ENCODE data around the gene SPEM2.

DNA sequence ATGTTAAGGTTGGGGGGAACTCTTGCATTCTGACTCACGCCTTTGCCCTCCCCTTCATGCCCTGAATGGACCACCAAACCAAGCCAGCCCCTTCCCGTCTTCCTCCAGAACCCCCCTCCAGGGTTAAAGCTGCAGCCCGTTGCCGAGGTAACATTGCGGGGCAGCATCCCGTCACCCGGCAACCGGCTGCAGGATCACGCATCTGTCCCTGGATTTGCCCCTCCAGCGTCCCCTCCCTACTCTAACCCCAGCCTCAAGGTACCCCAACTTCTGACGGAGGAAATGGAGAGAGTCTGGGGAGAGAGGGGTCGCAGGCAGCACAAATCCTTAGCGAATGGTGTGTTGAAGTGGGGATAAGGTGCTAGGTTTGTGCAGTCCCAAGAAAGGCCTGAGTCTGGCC, 18.3 kb upstream of the SPEM2 start:
- TF ChIP-seq, protein P1, sequence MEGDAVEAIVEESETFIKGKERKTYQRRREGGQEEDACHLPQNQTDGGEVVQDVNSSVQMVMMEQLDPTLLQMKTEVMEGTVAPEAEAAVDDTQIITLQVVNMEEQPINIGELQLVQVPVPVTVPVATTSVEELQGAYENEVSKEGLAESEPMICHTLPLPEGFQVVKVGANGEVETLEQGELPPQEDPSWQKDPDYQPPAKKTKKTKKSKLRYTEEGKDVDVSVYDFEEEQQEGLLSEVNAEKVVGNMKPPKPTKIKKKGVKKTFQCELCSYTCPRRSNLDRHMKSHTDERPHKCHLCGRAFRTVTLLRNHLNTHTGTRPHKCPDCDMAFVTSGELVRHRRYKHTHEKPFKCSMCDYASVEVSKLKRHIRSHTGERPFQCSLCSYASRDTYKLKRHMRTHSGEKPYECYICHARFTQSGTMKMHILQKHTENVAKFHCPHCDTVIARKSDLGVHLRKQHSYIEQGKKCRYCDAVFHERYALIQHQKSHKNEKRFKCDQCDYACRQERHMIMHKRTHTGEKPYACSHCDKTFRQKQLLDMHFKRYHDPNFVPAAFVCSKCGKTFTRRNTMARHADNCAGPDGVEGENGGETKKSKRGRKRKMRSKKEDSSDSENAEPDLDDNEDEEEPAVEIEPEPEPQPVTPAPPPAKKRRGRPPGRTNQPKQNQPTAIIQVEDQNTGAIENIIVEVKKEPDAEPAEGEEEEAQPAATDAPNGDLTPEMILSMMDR (IDR thresholded peaks at IDR 0.05) = no peak
- TF ChIP-seq POLR2A (IDR thresholded peaks at IDR 0.05) (no peak), EP300 (IDR thresholded peaks at IDR 0.05) (no peak)

Data from suprapubic skin (tissue), 3 donors.